Naive thymus-derived CD8-positive, alpha-beta T cell (primary cell): ENCODE results near the gene EME2. TPM values are rescaled to one million over a fixed set of nuclear protein-coding genes. Genes with fewer than 3 reads are reported as not detected.

Experiments used
- ATAC-seq, 2 donors: fragments of 150-1000 bp; cut with Tn5 transposase in 1 of 2; sonication (Bioruptor Pico), chemical (Tn5 transposase) in 1 of 2; 1 replicate in 1 of 2; 2 replicates in 1 of 2; pipeline ENCODE4 v1.10.0; 2021; ENCODE audit warnings: mild to moderate bottlenecking in 2 of 2, moderate library complexity in 2 of 2
- POLR2A ChIA-PET: fragments of 350-600 bp; sonication (Branson Sonifier 250); formaldehyde crosslinking; loops from one replicate; lab custom pipeline; 2021; ENCODE audit warnings: antibody characterized with exemption; lab: Charles Lee
- DNase-seq, 10 donors: peaks; one replicate each; pipeline versions ENCODE4 v3.0.0 to v3.0.0-alpha.2; 2020 to 2022
- H3K27ac Mint-ChIP-seq, 10 donors: one replicate each; pipeline ENCODE4 v1.8.0; 2020 to 2022; ENCODE audit warnings: mild to moderate bottlenecking in 10 of 10, mixed read lengths in 10 of 10, moderate library complexity in 4 of 10, inconsistent platforms in 1 of 10
- H3K27me3 Mint-ChIP-seq, 5 donors: one replicate each; pipeline ENCODE4 v1.8.0; 2021 to 2022; ENCODE audit warnings: mixed read lengths in 5 of 5
- H3K36me3 Mint-ChIP-seq, 3 donors: one replicate each; pipeline ENCODE4 v1.8.0; 2020 to 2022; ENCODE audit warnings: mixed read lengths in 3 of 3, mild to moderate bottlenecking in 2 of 3, inconsistent platforms in 1 of 3
- H3K4me1 Mint-ChIP-seq, 4 donors: one replicate each; pipeline ENCODE4 v1.8.0; 2021 to 2022; ENCODE audit warnings: mixed read lengths in 4 of 4
- H3K4me3 Mint-ChIP-seq, 10 donors: one replicate each; pipeline ENCODE4 v1.8.0; 2020 to 2022; ENCODE audit warnings: mild to moderate bottlenecking in 10 of 10, mixed read lengths in 10 of 10, moderate library complexity in 6 of 10, inconsistent platforms in 1 of 10
- H3K9me3 Mint-ChIP-seq, 9 donors: one replicate each; pipeline ENCODE4 v1.8.0; 2020 to 2022; ENCODE audit warnings: mixed read lengths in 9 of 9, mild to moderate bottlenecking in 3 of 9, inconsistent platforms in 1 of 9, moderate library complexity in 1 of 9
- polyA plus RNA-seq, 3 donors: library from polyadenylated mRNA; unstranded; fragments of 300-500 nt; fragmentation: Illumina TruSeq; gene quantifications; one replicate each; pipeline ENCODE4 v1.2.3, GENCODE V29; 2021
- total RNA-seq, 8 experiments: library from RNA in 2 of 8; stranded (reverse) in 2 of 8; gene quantifications; one replicate each; pipeline ENCODE4 v1.2.3 and lab custom pipeline; 2021 to 2026

EME2 gene
- total and polyA plus RNA-seq, 5 experiments from 2014 or later: 0.35 to 31.5 (median 1.6) TPM

- Mint-ChIP-seq H3K4me1 (peaks cover 0 to 3% (median 0%) of the 10 kb centered on the region in 4 donors), H3K27me3 (no peaks in the 10 kb centered on the region), H3K36me3 (peaks cover 0 to 25% (median 0%) of the 10 kb centered on the region in 3 donors), H3K4me3 (no peak overlapping the region), H3K27ac (no peak overlapping the region), H3K9me3 (no peaks in the 10 kb centered on the region)
- DNase-seq (no peak), ATAC-seq (peak in 1 of 2 donors; percentile 10)
- POLR2A ChIA-PET: interaction anchor here (1.2 kb wide), 1 partner anchor 9 kb away, joined by 3 read pairs; no protein-coding TSS in a partner anchor
Observed at GRCh38 chr16:1734123-1734522, 38.5 kb upstream of the EME2 start.

- POLR2A ChIA-PET: no interaction called here
- no peaks in the 10 kb centered on the region for H3K27me3 Mint-ChIP-seq
- H3K27ac Mint-ChIP-seq: peak overlapping the region in 1 of 10 donors; percentile 73
- DNase-seq: no peak
- H3K9me3 Mint-ChIP-seq: no peaks in the 10 kb centered on the region
- no peak for ATAC-seq
- H3K4me1 Mint-ChIP-seq: peaks cover 0 to 3% (median 0%) of the 10 kb centered on the region in 4 donors
- H3K36me3 Mint-ChIP-seq: peaks cover 0 to 19% (median 0%) of the 10 kb centered on the region in 3 donors
- peak overlapping the region in 1 of 10 donors; percentile 6 for H3K4me3 Mint-ChIP-seq
Observed at GRCh38 chr16:1734816-1735215, 37.8 kb upstream of the EME2 start.

GRCh38 chr16:1740234-1740633, 32.4 kb upstream of the EME2 start:
- ATAC-seq (no peak), DNase-seq (no peak)
- H3K27me3 Mint-ChIP-seq: no peaks in the 10 kb centered on the region
- no peak overlapping the region for H3K27ac Mint-ChIP-seq
- peaks cover 0 to 2% (median 0%) of the 10 kb centered on the region in 4 donors for H3K4me1 Mint-ChIP-seq
- POLR2A ChIA-PET: interaction anchor here (0.6 kb wide), 1 partner anchor 162 kb away, joined by 3 read pairs; no protein-coding TSS in a partner anchor
- no peaks in the 10 kb centered on the region for H3K9me3 Mint-ChIP-seq
- no peak overlapping the region for H3K4me3 Mint-ChIP-seq
- H3K36me3 Mint-ChIP-seq: peaks cover 0 to 11% (median 0%) of the 10 kb centered on the region in 3 donors

GRCh38 chr16:1740781-1741490, 31.7 kb upstream of the EME2 start:
- H3K27me3 Mint-ChIP-seq: no peaks in the 10 kb centered on the region
- H3K9me3 Mint-ChIP-seq: no peaks in the 10 kb centered on the region
- ATAC-seq: no peak
- H3K27ac Mint-ChIP-seq: peak overlapping the region in 1 of 10 donors; percentile 40
- POLR2A ChIA-PET: no interaction called here
- H3K4me3 Mint-ChIP-seq: no peak overlapping the region
- no peak for DNase-seq
- H3K36me3 Mint-ChIP-seq: peaks cover 0 to 11% (median 0%) of the 10 kb centered on the region in 3 donors
- H3K4me1 Mint-ChIP-seq: peaks cover 0 to 2% (median 0%) of the 10 kb centered on the region in 4 donors

GRCh38 chr16:1741553-1742165, 31.0 kb upstream of the EME2 start:
- Mint-ChIP-seq H3K36me3 (peaks cover 0 to 14% (median 0%) of the 10 kb centered on the region in 3 donors), H3K9me3 (no peaks in the 10 kb centered on the region), H3K4me1 (peaks cover 0 to 2% (median 0%) of the 10 kb centered on the region in 4 donors), H3K27ac (peak overlapping the region in 1 of 10 donors; percentile 82), H3K27me3 (no peaks in the 10 kb centered on the region), H3K4me3 (no peak overlapping the region)
- POLR2A ChIA-PET: no interaction called here
- DNase-seq: no peak
- ATAC-seq: no peak

- H3K27me3 Mint-ChIP-seq: no peaks in the 10 kb centered on the region
- DNase-seq (no peak), ATAC-seq (no peak)
- peaks cover 0 to 2% (median 0%) of the 10 kb centered on the region in 4 donors for H3K4me1 Mint-ChIP-seq
- H3K27ac Mint-ChIP-seq: peak overlapping the region in 2 of 10 donors; percentile 43 to 80
- H3K9me3 Mint-ChIP-seq: no peaks in the 10 kb centered on the region
- H3K36me3 Mint-ChIP-seq: peaks cover 0 to 26% (median 2%) of the 10 kb centered on the region in 3 donors
- POLR2A ChIA-PET: interaction anchor here (0.6 kb wide), 2 partner anchors 59 to 1379 kb away, joined by 4 to 5 read pairs; no protein-coding TSS in a partner anchor
- no peak overlapping the region for H3K4me3 Mint-ChIP-seq
Observed at GRCh38 chr16:1743376-1744337, 29.0 kb upstream of the EME2 start.

GRCh38 chr16:1744338-1744840, 28.2 kb upstream of the EME2 start:
- no peaks in the 10 kb centered on the region for H3K9me3 Mint-ChIP-seq
- peak overlapping the region in 2 of 10 donors; percentile 80 for H3K27ac Mint-ChIP-seq
- no peak for ATAC-seq
- H3K4me1 Mint-ChIP-seq: peaks cover 0 to 2% (median 0%) of the 10 kb centered on the region in 4 donors
- no peak for DNase-seq
- H3K27me3 Mint-ChIP-seq: no peaks in the 10 kb centered on the region
- POLR2A ChIA-PET: interaction anchor here (0.6 to 0.8 kb wide), 2 partner anchors 58 to 305 kb away, joined by 3 to 5 read pairs; no protein-coding TSS in a partner anchor
- peaks cover 0 to 34% (median 2%) of the 10 kb centered on the region in 3 donors for H3K36me3 Mint-ChIP-seq
- peak overlapping the region in 1 of 10 donors; percentile 2 for H3K4me3 Mint-ChIP-seq

- Mint-ChIP-seq H3K27me3 (no peaks in the 10 kb centered on the region), H3K4me1 (peaks cover 0 to 2% (median 0%) of the 10 kb centered on the region in 4 donors), H3K9me3 (no peaks in the 10 kb centered on the region), H3K36me3 (peaks cover 0 to 40% (median 2%) of the 10 kb centered on the region in 3 donors), H3K27ac (peak overlapping the region in 1 of 10 donors; percentile 80), H3K4me3 (no peak overlapping the region)
- DNase-seq (no peak), ATAC-seq (no peak)
- POLR2A ChIA-PET: interaction anchor here (0.8 kb wide), 1 partner anchor 306 kb away, joined by 3 read pairs; no protein-coding TSS in a partner anchor
Observed at GRCh38 chr16:1745181-1745899, 27.3 kb upstream of the EME2 start.

- no peak for ATAC-seq
- Mint-ChIP-seq H3K4me3 (no peak overlapping the region), H3K4me1 (peaks cover 0 to under 1% (median 0%) of the 10 kb centered on the region in 4 donors), H3K9me3 (no peaks in the 10 kb centered on the region), H3K27me3 (no peaks in the 10 kb centered on the region), H3K36me3 (peaks cover 0 to 44% (median 2%) of the 10 kb centered on the region in 3 donors), H3K27ac (no peak overlapping the region)
- DNase-seq: no peak
- POLR2A ChIA-PET: interaction anchor here (1.3 kb wide), 1 partner anchor 9 kb away, joined by 6 read pairs; no protein-coding TSS in a partner anchor
Observed at GRCh38 chr16:1745900-1746692, 26.5 kb upstream of the EME2 start.

- Mint-ChIP-seq H3K4me3 (no peak overlapping the region), H3K27ac (no peak overlapping the region), H3K36me3 (peaks cover 0 to 48% (median 2%) of the 10 kb centered on the region in 3 donors), H3K4me1 (no peaks in the 10 kb centered on the region), H3K9me3 (no peaks in the 10 kb centered on the region), H3K27me3 (no peaks in the 10 kb centered on the region)
- DNase-seq: no peak
- POLR2A ChIA-PET: interaction anchor here (1.3 kb wide), 1 partner anchor 8 kb away, joined by 6 read pairs; no protein-coding TSS in a partner anchor
- ATAC-seq: no peak
Observed at GRCh38 chr16:1746693-1747195, 25.9 kb upstream of the EME2 start.
